Activated CD4-positive, alpha-beta T cell treated with anti-CD3 and anti-CD28 coated beads for 4 hours (primary cell): Measurements from ENCODE around the gene OPN3.
"Not testable (repeated sequence)": the region's sequence is repeated elsewhere in the genome, so short reads cannot be mapped to it uniquely, and the experiment has no call there.

Source experiments
- DNase-seq, 2 donors: peaks; one replicate each; pipeline ENCODE4 v3.0.0-alpha.2; 2020

Gene OPN3, protein sequence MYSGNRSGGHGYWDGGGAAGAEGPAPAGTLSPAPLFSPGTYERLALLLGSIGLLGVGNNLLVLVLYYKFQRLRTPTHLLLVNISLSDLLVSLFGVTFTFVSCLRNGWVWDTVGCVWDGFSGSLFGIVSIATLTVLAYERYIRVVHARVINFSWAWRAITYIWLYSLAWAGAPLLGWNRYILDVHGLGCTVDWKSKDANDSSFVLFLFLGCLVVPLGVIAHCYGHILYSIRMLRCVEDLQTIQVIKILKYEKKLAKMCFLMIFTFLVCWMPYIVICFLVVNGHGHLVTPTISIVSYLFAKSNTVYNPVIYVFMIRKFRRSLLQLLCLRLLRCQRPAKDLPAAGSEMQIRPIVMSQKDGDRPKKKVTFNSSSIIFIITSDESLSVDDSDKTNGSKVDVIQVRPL

GRCh38 chr1:241640149-241640866 is at the start of gene OPN3, which contains the start of gene CHML:
OPN3 (minus strand) TSS chr1:241640369; CDS start chr1:241640254, 115 bp downstream.
CHML (minus strand) TSS chr1:241640369; CDS start chr1:241635766, 4,603 bp downstream.
- DNase-seq, result peak; percentile 89 to 91

DNA sequence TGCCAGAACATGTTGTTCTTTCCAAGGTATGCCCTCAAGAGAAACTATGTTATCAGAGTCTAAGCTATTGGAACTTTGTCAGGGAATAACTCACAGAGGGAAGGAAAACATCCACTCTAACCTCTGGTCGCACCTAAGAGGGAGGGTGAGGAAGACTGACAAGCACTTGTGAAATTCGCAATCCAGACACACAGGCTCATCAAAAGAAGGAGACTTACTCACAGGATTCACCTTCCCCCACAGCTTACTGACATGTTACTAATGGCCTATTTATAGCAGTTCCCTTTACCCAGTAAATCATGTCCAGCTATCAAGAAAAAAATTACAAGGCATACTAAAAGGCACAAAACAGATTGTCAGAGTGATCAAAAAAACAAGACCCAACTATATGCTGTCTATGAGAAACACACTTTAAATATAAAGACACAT is 48.8 kb upstream of the OPN3 start:
- DNase-seq, result no peak

DNA sequence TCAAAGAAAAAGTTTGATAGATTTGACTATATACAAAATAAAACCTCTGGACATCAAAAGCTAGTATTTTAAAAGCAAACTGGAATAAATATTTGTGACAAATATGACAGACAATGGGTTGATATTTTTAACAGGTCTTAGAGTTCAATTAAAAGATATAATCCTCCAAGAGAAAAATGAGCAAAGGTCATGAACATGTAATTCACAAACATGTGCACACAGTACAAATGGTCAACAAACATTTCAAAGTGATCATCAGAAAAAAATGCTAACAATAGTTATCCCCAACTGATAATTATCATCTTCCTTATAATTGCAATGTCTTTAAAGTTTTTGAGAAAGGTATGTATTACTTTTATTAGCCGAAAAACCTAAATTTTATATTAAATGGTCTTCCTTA is 43.9 kb upstream of the OPN3 start:
- DNase-seq, result no peak

DNA sequence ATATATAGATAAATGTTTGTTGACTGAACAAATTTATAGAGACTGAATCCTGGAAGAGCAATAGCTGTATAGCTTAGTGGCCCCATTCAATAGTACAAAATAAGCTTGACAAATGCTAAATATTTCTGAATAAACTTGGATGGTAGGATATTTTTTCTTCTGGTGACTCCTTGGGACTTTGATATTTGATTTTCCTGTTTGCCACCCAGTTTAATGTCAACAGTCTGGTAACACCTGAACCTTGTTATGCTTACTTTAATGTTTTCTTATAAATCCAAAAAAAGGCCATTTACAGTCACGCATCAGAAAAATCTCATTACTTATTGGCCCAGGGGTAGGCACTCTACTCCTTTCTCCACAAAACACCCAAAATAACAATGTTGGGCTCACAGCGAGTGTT is 42.8 kb upstream of the OPN3 start:
- DNase-seq, result no peak

- DNase-seq, result not testable (repeated sequence)
These were observed 41.8 kb upstream of the OPN3 start for GRCh38 chr1:241681861-241682448.

DNA sequence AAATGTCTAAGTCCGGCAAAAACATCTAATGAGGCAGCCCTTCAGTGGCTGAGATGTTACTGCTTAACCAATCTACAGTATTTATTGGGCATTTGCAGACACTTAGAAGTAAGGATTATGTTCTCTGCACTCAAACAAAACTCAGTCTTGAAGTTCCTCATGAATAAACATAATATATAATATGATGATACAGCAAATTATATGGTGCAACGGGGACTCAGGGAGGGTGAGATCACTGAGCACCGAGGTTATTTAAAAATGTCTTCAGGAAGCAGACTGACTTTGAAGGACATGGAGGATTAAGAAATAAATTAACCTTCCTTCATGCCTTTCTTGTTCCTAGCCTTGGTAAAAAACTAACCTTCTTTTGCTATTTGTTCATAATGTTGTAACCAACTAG is 39.8 kb upstream of the OPN3 start:
- no peak for DNase-seq

DNA sequence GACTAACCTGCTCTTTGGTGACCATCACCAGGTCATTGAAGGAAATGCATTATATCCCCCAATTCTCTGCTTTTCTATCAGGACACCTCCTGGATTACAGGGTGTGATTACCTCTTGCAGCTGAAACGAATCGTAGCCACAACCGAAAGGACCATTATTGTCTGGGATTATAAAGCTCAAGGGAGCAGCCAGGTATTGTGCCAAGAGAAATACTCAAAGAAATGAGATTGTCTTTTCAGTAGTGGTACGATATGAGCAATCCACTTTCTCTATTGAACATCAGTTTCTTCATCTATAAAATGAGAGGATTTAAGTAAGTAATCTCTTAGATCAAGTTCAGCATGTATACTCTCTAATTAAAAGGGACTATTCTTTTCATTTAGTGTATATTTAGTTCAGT is 39.2 kb upstream of the OPN3 start:
- no peak for DNase-seq

- DNase-seq, result no peak
These were observed 38.4 kb upstream of the OPN3 start for GRCh38 chr1:241678536-241678935.

DNA sequence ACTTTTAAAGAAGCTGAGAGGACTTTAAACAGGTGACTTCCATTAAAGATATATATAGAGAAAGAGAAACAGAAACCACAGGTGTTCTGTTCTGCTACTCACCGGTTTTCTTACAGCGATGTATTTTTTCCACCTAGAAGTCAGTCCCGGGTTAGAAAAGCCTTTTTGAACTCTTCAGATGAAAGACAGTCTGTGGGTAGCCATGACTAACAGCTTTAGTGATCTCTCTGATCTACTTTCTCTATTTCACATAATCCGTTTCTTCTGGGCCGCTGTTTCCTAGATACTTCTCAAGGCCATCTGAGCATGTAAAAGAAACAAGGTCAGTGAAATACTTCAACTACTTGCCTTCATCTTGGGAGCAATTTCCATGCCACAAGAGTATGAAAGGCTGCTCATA is 37.0 kb upstream of the OPN3 start:
- peak; percentile 40 to 48 for DNase-seq

- peak; percentile 9 to 30 for DNase-seq
These were observed 35.8 kb upstream of the OPN3 start for GRCh38 chr1:241675983-241676382.

DNA sequence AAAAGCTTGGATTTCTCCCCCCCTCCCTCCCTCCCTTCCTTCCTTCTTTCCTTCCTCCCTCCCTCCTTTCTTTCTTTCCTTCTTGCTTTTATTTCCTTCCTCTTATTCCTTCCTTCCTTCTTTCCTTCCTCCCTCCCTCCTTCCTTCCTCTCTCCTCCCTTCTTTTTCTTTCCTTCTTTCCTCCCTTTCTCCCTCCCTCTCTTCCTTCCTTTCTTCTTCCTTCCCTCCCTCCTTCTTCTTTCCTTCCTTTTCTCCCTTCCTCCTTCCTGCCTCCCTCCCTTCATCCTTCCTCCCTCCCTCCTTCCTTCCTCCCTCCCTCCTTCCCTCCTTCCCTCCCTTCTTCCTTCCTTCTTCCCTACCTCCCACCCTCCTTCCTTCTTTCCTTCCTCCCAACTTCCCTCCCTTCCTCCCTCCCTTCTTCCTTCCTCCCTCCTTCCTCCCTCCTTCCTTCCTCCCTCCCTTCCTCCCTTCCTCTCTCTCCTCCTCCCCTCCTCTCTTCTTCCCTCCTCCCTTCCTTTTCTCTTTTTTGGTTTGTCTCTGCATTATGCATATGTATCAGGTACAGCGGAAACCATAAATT is 34.7 kb upstream of the OPN3 start:
- DNase-seq, result no peak

DNA sequence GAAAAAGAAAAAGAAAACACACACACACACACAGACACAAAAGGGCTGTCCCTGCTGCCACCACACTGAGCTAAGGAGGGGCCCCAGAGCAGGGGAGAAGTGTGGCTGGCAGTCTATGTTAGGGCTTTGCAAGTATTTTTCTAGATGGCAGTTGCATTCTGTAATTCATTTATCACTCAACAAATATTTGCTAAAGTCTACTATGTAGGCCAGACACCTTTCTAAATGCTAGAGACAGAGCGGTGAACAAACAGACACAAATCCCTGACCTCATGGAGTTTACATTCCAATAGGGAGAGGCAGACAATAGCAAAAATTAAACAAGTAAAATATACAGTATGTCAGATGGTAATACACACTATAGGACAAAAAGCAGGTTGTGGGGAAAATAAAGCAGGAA is 32.1 kb upstream of the OPN3 start:
- DNase-seq, result no peak

DNA sequence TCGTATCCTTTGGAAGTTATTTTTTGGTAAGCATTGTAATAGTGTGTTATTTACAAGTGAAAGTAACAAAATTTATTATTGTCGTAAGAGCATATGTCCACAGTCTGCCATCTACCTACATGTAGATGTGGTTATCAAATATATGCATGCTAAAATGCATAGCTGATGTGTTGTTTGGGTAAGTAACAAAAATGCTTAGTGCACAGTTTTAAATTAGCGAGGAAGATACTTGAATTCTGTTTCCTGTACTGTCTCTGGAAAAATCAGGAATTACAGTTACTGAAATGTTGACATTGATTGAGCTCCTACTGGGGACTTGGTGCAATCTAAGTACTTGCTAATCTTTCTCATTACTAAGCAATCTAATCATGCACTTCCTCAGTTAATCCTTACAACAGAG is 26.2 kb upstream of the OPN3 start:
- no peak for DNase-seq

DNA sequence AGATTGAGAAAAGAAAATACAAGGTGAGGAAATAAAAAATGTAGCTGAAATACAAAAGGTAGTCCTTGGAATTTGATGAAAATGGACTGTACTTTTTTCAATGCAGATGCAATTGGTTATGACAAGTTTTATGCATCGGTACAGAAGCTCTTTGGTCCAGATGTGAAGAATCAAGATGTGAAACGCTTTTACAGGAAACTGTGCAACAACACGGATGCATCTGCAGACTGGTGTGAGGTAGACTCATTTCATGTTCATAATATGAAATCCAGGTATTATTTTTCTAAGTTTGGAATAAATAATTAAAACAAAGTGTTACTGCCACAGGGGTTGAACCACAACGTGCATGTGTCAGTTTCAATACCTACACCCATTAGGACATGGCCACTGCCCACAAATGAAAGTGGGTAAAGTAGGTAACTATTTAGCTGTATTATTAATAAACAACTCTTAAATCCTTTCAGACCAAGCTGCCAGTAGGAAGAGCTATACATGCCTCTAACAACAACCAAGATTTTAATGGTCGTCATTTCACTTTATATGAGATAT is 20.3 kb upstream of the OPN3 start:
- DNase-seq, result no peak

- DNase-seq, result not testable (repeated sequence)
These were observed 18.8 kb upstream of the OPN3 start for GRCh38 chr1:241659016-241659415.

DNA sequence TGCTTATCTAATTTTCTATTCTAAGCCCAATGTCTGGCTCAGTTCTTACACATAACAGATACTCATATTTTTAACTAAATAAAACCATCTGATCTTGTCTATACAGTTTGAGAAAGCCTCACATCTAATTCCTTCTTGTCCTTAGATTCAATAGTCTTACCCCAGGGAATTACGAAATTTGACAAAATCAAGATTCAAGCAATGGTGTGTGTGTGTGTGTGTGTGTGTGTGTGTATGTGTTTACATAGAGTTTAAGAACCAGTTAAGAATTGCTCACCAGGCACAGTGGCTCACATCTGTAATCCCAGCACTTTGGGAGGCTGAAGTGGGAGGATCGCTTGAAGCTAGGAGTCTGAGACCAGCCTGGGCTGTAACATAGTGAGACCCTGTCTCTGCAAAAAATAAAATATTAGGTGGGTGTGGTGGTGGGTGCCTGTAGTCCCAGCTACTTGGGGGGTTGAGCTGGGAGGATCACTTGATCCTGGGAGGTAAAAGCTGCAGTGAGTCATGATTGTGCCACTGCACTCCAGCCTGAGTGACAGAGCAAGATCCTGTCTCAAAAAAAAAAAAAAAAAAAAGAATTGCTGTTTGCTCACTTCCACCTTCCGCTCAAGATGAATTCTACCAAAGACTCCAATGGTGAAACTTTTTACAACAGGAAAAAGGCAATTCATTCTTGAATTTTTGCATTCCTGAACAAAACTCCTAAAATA is 18.1 kb upstream of the OPN3 start:
- DNase-seq, result no peak

GRCh38 chr1:241654641-241655040 is 14.5 kb upstream of the OPN3 start:
- DNase-seq, result no peak

- no peak for DNase-seq
These were observed 13.8 kb upstream of the OPN3 start for GRCh38 chr1:241654019-241654418.

DNA sequence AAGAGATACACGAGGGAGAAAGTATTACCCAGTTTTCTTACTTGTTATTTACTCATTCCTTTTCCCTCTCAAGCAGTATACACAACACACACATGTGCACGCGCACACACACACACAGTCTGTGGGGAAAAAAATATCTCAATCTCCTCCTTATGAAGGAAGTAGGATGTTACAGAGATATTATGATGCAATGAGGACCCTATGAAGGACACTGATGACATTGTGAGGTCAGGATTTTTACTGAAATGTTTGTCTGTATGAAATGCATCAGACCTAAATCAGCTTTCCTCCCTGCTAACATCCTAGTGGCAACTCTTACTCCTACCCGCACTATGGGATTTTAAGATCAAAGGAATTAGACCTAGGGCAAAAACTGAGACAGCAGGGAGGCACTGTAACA is 11.8 kb upstream of the OPN3 start, which contains the start of gene WDR64:
Gene WDR64, plus strand, starts transcription at position 270 of the 400 bp plus-strand sequence. CDS start 204 bp downstream, outside the sequence.
- no peak for DNase-seq

GRCh38 chr1:241648159-241648558 is 8.0 kb upstream of the OPN3 start:
- DNase-seq, result no peak

- DNase-seq, result no peak
These were observed 7.5 kb upstream of the OPN3 start for GRCh38 chr1:241647658-241648057.

- DNase-seq, result no peak
These were observed 6.0 kb upstream of the OPN3 start for GRCh38 chr1:241646201-241646600.
